GM21576 (cell line): ENCODE results near the gene CHAMP1.

Source experiments
- ATAC-seq: cut with Tn5 transposase; IDR thresholded peaks from one replicate; pipeline ENCODE4 v1.9.1; 2021; ENCODE audit warnings: mild to moderate bottlenecking, moderate library complexity; ENCODE audit not compliant: unreplicated experiment

CHAMP1 gene

GRCh38 chr13:114314074-114314912 lies at the start of gene CHAMP1:
CHAMP1 (plus strand) TSS chr13:114314503; CDS start chr13:114323843, 9,340 bp downstream.
- peak; percentile 78 for ATAC-seq

- no peak for ATAC-seq
Measured at GRCh38 chr13:114264886-114265611, 49.3 kb upstream of the CHAMP1 start.

- ATAC-seq: no peak
Measured at GRCh38 chr13:114266241-114266640, 48.1 kb upstream of the CHAMP1 start.

GRCh38 chr13:114268344-114269280 lies 45.7 kb upstream of the CHAMP1 start:
- no peak for ATAC-seq

GRCh38 chr13:114269281-114269770 lies 45.0 kb upstream of the CHAMP1 start:
- no peak for ATAC-seq

GRCh38 chr13:114272977-114273376 lies 41.3 kb upstream of the CHAMP1 start:
- no peak for ATAC-seq

GRCh38 chr13:114275304-114275703 lies 39.0 kb upstream of the CHAMP1 start:
- no peak for ATAC-seq

GRCh38 chr13:114279146-114279545 lies 35.2 kb upstream of the CHAMP1 start:
- no peak for ATAC-seq

- no peak for ATAC-seq
Measured at GRCh38 chr13:114279758-114280355, 34.4 kb upstream of the CHAMP1 start.

GRCh38 chr13:114281351-114282040 lies 32.8 kb upstream of the CHAMP1 start, which contains the start of gene UPF3A:
UPF3A (plus strand) TSS chr13:114281601; CDS start chr13:114281640, 39 bp downstream.
- ATAC-seq: peak; percentile 65

GRCh38 chr13:114282041-114282670 lies 32.1 kb upstream of the CHAMP1 start:
- peak; percentile 46 for ATAC-seq

GRCh38 chr13:114283576-114283975 lies 30.7 kb upstream of the CHAMP1 start:
- no peak for ATAC-seq

- ATAC-seq: no peak
Measured at GRCh38 chr13:114284680-114285079, 29.6 kb upstream of the CHAMP1 start.

- ATAC-seq: no peak
Measured at GRCh38 chr13:114285166-114285808, 29.0 kb upstream of the CHAMP1 start.

GRCh38 chr13:114286808-114287207 lies 27.5 kb upstream of the CHAMP1 start:
- ATAC-seq: no peak

- ATAC-seq: no peak
Measured at GRCh38 chr13:114288157-114288591, 26.1 kb upstream of the CHAMP1 start.

- ATAC-seq: no peak
Measured at GRCh38 chr13:114296448-114296847, 17.9 kb upstream of the CHAMP1 start.

GRCh38 chr13:114296902-114297301 lies 17.4 kb upstream of the CHAMP1 start:
- no peak for ATAC-seq

GRCh38 chr13:114298866-114299265 lies 15.4 kb upstream of the CHAMP1 start:
- ATAC-seq: no peak
